Activated effector memory CD4-positive, alpha-beta T cell treated with Interleukin-2 at 50 U/mL for 16 hours (primary cell): ENCODE results near the gene PRG3.
"Not testable (repeated sequence)": the region's sequence is repeated elsewhere in the genome, so short reads cannot be mapped to it uniquely, and the experiment has no call there.

Source experiments
- DNase-seq: peaks from one replicate; pipeline ENCODE4 v3.0.0-alpha.2; 2020

The PRG3 gene

GRCh38 chr11:57387289-57388030, 6.5 kb upstream of the PRG3 start:
- DNase-seq = no peak

- DNase-seq = no peak
Measured at GRCh38 chr11:57386178-57386940, 5.4 kb upstream of the PRG3 start.

GRCh38 chr11:57379732-57380131, 1.2 kb downstream of the PRG3 start:
- no peak for DNase-seq

GRCh38 chr11:57378186-57378585, 2.8 kb downstream of the PRG3 start:
- no peak for DNase-seq

- no peak for DNase-seq
Measured at GRCh38 chr11:57377107-57377506, 3.8 kb downstream of the PRG3 start.

GRCh38 chr11:57376095-57377090, 4.6 kb downstream of the PRG3 start:
- DNase-seq = no peak

GRCh38 chr11:57375490-57375889, 5.5 kb downstream of the PRG3 start:
- no peak for DNase-seq

- DNase-seq = no peak
Measured at GRCh38 chr11:57374966-57375365, 6.0 kb downstream of the PRG3 start.

GRCh38 chr11:57373146-57373545, 7.8 kb downstream of the PRG3 start:
- DNase-seq = no peak

GRCh38 chr11:57370941-57371340, 10.0 kb downstream of the PRG3 start:
- DNase-seq = no peak

GRCh38 chr11:57370251-57370650, 10.7 kb downstream of the PRG3 start:
- no peak for DNase-seq

- DNase-seq = no peak
Measured at GRCh38 chr11:57368845-57369232, 12.1 kb downstream of the PRG3 start.

GRCh38 chr11:57368106-57368844, 12.7 kb downstream of the PRG3 start:
- no peak for DNase-seq

GRCh38 chr11:57364851-57365660, 15.9 kb downstream of the PRG3 start:
- DNase-seq = no peak

GRCh38 chr11:57363131-57364080, 17.5 kb downstream of the PRG3 start:
- DNase-seq = no peak

- no peak for DNase-seq
Measured at GRCh38 chr11:57361926-57362325, 19.0 kb downstream of the PRG3 start.

GRCh38 chr11:57361420-57361819, 19.5 kb downstream of the PRG3 start:
- not testable (repeated sequence) for DNase-seq

- DNase-seq = no peak
Measured at GRCh38 chr11:57360991-57361390, 20.0 kb downstream of the PRG3 start.

GRCh38 chr11:57359896-57360690, 20.9 kb downstream of the PRG3 start:
- no peak for DNase-seq
